ENCODE results near the gene TAGAP. TPM values are rescaled to one million over a fixed set of nuclear protein-coding genes. Genes with fewer than 3 reads are reported as not detected.
"Not testable (repeated sequence)": the region's sequence is repeated elsewhere in the genome, so short reads cannot be mapped to it uniquely, and the experiment has no call there.

The TAGAP gene
- total RNA-seq, 1 experiment from 2014 or later: 16.5 TPM

DNA sequence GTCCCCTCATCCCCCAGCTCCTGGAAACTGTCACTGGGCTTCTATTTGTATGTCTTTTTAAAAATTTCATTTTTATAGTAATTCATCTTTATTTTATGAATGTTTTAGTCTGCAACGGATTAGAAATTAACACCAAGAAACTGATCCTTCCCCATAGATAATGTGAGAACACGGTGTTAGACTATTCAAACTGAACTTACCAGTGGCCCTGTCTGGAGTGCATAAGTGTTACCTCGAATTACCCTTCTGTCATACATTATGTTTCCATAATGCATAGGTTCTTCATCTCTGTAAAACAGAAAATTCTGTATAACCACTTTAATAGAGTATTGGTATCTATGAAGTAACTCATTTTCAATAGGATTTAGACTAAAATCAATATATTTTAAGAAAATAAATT is 51.2 kb downstream of the TAGAP start:
- Histone ChIP-seq H2AFZ (ENCODE audit: low read length) (no peak overlapping the region), H3K4me1 (ENCODE audit: low read length) (no peaks in the 10 kb centered on the region), H3K9ac (ENCODE audit: low read length) (no peak overlapping the region), H3K36me3 (ENCODE audit: insufficient read depth, low read length) (no peaks in the 10 kb centered on the region), H3K9me3 (ENCODE audit: low read length) (peaks cover 2% of the 10 kb centered on the region), H3K27me3 (ENCODE audit: low read length) (no peaks in the 10 kb centered on the region), H3K27ac (ENCODE audit: low read length) (no peak overlapping the region), H3K4me2 (ENCODE audit: low read depth, low read length, poor library complexity, severe bottlenecking) (no peak overlapping the region), H3K9me2 (replicated peaks; ENCODE audit: insufficient read depth, low read length) (no peaks in the 10 kb centered on the region), H3K4me3 (ENCODE audit: low read length) (no peak overlapping the region), H3K79me2 (ENCODE audit: low read length) (no peaks in the 10 kb centered on the region), H4K20me1 (ENCODE audit: insufficient read depth, low read depth, low read length) (no peaks in the 10 kb centered on the region)
- no peak for DNase-seq

GRCh38 chr6:158991017-158991723 is 53.6 kb downstream of the TAGAP start:
- Histone ChIP-seq H3K27ac (ENCODE audit: low read length) (no peak overlapping the region), H3K4me2 (ENCODE audit: low read depth, low read length, poor library complexity, severe bottlenecking) (no peak overlapping the region), H3K4me1 (ENCODE audit: low read length) (no peaks in the 10 kb centered on the region), H3K4me3 (ENCODE audit: low read length) (no peak overlapping the region), H3K9me3 (ENCODE audit: low read length) (peaks cover 13% of the 10 kb centered on the region), H3K79me2 (ENCODE audit: low read length) (no peaks in the 10 kb centered on the region), H3K9me2 (replicated peaks; ENCODE audit: insufficient read depth, low read length) (no peaks in the 10 kb centered on the region), H4K20me1 (ENCODE audit: insufficient read depth, low read depth, low read length) (no peaks in the 10 kb centered on the region), H2AFZ (ENCODE audit: low read length) (no peak overlapping the region), H3K36me3 (ENCODE audit: insufficient read depth, low read length) (no peaks in the 10 kb centered on the region), H3K9ac (ENCODE audit: low read length) (no peak overlapping the region), H3K27me3 (ENCODE audit: low read length) (no peaks in the 10 kb centered on the region)
- DNase-seq: no peak

DNA sequence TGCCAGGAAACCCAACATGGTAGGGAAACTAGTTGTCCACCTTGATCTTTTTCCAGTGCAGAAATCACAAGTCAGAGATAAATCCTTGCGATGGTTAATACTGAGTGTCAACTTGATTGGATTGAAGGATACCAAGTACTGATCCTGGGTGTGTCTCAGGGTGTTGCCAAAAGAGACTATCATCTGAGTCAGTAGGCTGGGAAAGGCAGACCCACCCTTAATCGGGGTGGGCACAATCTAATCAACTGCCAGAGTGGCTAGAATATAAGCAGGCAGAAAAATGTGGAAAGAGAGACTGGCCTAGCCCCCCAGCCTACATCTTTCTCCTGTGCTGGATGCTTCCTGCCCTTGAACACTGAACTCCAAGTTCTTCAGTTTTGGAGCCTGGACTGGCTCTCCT is 55.1 kb downstream of the TAGAP start:
- H3K79me2 ChIP-seq (ENCODE audit: low read length); H3K27ac ChIP-seq (ENCODE audit: low read length); H3K4me1 ChIP-seq (ENCODE audit: low read length); H3K36me3 ChIP-seq (ENCODE audit: insufficient read depth, low read length); H3K9me2 ChIP-seq (replicated peaks; ENCODE audit: insufficient read depth, low read length); H3K4me2 ChIP-seq (ENCODE audit: low read depth, low read length, poor library complexity, severe bottlenecking); H3K27me3 ChIP-seq (ENCODE audit: low read length); DNase-seq; H2AFZ ChIP-seq (ENCODE audit: low read length); H3K9ac ChIP-seq (ENCODE audit: low read length); H4K20me1 ChIP-seq (ENCODE audit: insufficient read depth, low read depth, low read length); H3K4me3 ChIP-seq (ENCODE audit: low read length): not testable (repeated sequence)
- peaks cover 13% of the 10 kb centered on the region for H3K9me3 ChIP-seq (ENCODE audit: low read length)

DNA sequence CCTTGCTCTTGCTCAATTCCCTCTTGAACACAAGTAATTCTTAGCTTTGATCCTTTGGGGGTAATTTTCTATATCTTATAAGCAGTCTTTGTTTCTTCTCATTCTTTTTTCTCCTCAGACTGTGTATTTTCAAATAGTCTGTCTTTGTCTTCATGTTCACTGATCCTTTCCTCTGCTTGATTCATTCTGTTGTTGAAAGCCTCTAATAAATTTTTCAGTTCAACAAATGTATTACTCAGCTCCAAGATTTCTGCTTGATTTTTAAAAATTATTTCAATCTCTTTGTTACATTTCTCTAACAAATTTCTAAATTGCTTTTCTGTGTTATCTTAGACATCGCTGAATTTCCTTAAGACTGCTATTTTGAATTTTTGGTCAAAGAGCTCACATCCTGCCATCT is 56.3 kb downstream of the TAGAP start:
- Histone ChIP-seq H3K4me2 (ENCODE audit: low read depth, low read length, poor library complexity, severe bottlenecking) (no peak overlapping the region), H4K20me1 (ENCODE audit: insufficient read depth, low read depth, low read length) (no peaks in the 10 kb centered on the region), H3K4me1 (ENCODE audit: low read length) (no peaks in the 10 kb centered on the region), H3K79me2 (ENCODE audit: low read length) (no peaks in the 10 kb centered on the region), H3K9ac (ENCODE audit: low read length) (no peak overlapping the region), H3K27me3 (ENCODE audit: low read length) (no peaks in the 10 kb centered on the region), H3K9me2 (replicated peaks; ENCODE audit: insufficient read depth, low read length) (no peaks in the 10 kb centered on the region), H3K36me3 (ENCODE audit: insufficient read depth, low read length) (no peaks in the 10 kb centered on the region), H3K27ac (ENCODE audit: low read length) (no peak overlapping the region), H2AFZ (ENCODE audit: low read length) (no peak overlapping the region), H3K4me3 (ENCODE audit: low read length) (no peak overlapping the region), H3K9me3 (ENCODE audit: low read length) (peaks cover 13% of the 10 kb centered on the region)
- no peak for DNase-seq

GRCh38 chr6:158987657-158988056 is 57.1 kb downstream of the TAGAP start:
- H3K9ac ChIP-seq (ENCODE audit: low read length): no peak overlapping the region
- H3K79me2 ChIP-seq (ENCODE audit: low read length): no peaks in the 10 kb centered on the region
- no peaks in the 10 kb centered on the region for H4K20me1 ChIP-seq (ENCODE audit: insufficient read depth, low read depth, low read length)
- H3K9me3 ChIP-seq (ENCODE audit: low read length): peaks cover 13% of the 10 kb centered on the region
- H3K4me2 ChIP-seq (ENCODE audit: low read depth, low read length, poor library complexity, severe bottlenecking): no peak overlapping the region
- H3K27ac ChIP-seq (ENCODE audit: low read length): no peak overlapping the region
- H3K36me3 ChIP-seq (ENCODE audit: insufficient read depth, low read length): no peaks in the 10 kb centered on the region
- H2AFZ ChIP-seq (ENCODE audit: low read length): no peak overlapping the region
- no peaks in the 10 kb centered on the region for H3K9me2 ChIP-seq (replicated peaks; ENCODE audit: insufficient read depth, low read length)
- H3K4me1 ChIP-seq (ENCODE audit: low read length): no peaks in the 10 kb centered on the region
- H3K27me3 ChIP-seq (ENCODE audit: low read length): no peaks in the 10 kb centered on the region
- no peak overlapping the region for H3K4me3 ChIP-seq (ENCODE audit: low read length)
- DNase-seq: no peak

Other genes starting within 250 kb of the TAGAP start
- 88.5 and 185 TPM in 2 replicates for gene EZR, start 225.6 kb downstream of the TAGAP start, total RNA-seq (2014; rRNA removed; shearing (Covaris generic); ENCODE audit: low replicate concordance)
- 2.1 and 3.3 TPM in 2 replicates for gene RSPH3, start 44.8 kb downstream of the TAGAP start, total RNA-seq (2014; rRNA removed; shearing (Covaris generic); ENCODE audit: low replicate concordance)
- 73.2 and 90.0 TPM in 2 replicates for gene FNDC1, start 124.4 kb upstream of the TAGAP start, total RNA-seq (2014; rRNA removed; shearing (Covaris generic); ENCODE audit: low replicate concordance)

All from Karpas-422 (cell line).